ENCODE results near the gene CCDC50.

CCDC50 gene

GRCh38 chr3:191420771-191421170 is 91.6 kb downstream of the CCDC50 start:
- no peak for ATAC-seq (ENCODE audit: low read depth)

GRCh38 chr3:191424881-191425280 is 95.7 kb downstream of the CCDC50 start:
- no peak for DNase-seq (ENCODE audit: low spot score in 2 of 2)
- Mint-ChIP-seq H3K27ac (no peak overlapping the region), H3K27me3 (peaks cover 13% of the 10 kb centered on the region), H3K36me3 (no peaks in the 10 kb centered on the region), H3K4me3 (no peak overlapping the region), H3K4me1 (no peaks in the 10 kb centered on the region), H3K9me3 (peaks cover 1% of the 10 kb centered on the region)
- no peak for ATAC-seq (ENCODE audit: low read depth)

More at GRCh38 chr3:191420771-191421170, 91.6 kb downstream of the CCDC50 start:
- Mint-ChIP-seq H3K36me3 (no peaks in the 10 kb centered on the region), H3K27ac (no peak overlapping the region), H3K4me3 (no peak overlapping the region), H3K9me3 (peaks cover 1% of the 10 kb centered on the region), H3K4me1 (no peaks in the 10 kb centered on the region), H3K27me3 (peaks cover 9% of the 10 kb centered on the region)
- DNase-seq (ENCODE audit: low spot score in 2 of 2), result no peak

- Mint-ChIP-seq H3K27me3 (peaks cover 12% of the 10 kb centered on the region), H3K9me3 (peaks cover 1% of the 10 kb centered on the region), H3K27ac (no peak overlapping the region), H3K4me1 (no peaks in the 10 kb centered on the region), H3K36me3 (no peaks in the 10 kb centered on the region), H3K4me3 (no peak overlapping the region)
- ATAC-seq (ENCODE audit: low read depth) (no peak), DNase-seq (ENCODE audit: low spot score in 2 of 2) (no peak)
These were observed 96.1 kb downstream of the CCDC50 start for GRCh38 chr3:191425322-191425734.

- H3K4me3 Mint-ChIP-seq, result no peak overlapping the region
- no peak for ATAC-seq (ENCODE audit: low read depth)
- H3K27me3 Mint-ChIP-seq, result peaks cover 10% of the 10 kb centered on the region
These were observed 97.1 kb downstream of the CCDC50 start for GRCh38 chr3:191426311-191426710.

GRCh38 chr3:191428177-191428576 is 99.0 kb downstream of the CCDC50 start:
- no peak for ATAC-seq (ENCODE audit: low read depth)
- H3K27me3 Mint-ChIP-seq, result peaks cover 6% of the 10 kb centered on the region
- H3K27ac Mint-ChIP-seq, result no peak overlapping the region

More at GRCh38 chr3:191426311-191426710, 97.1 kb downstream of the CCDC50 start:
- Mint-ChIP-seq H3K27ac (no peak overlapping the region), H3K9me3 (peaks cover 2% of the 10 kb centered on the region), H3K36me3 (no peaks in the 10 kb centered on the region), H3K4me1 (no peaks in the 10 kb centered on the region)
- no peak for DNase-seq (ENCODE audit: low spot score in 2 of 2)

GRCh38 chr3:191430103-191430502 is 100.9 kb downstream of the CCDC50 start:
- Mint-ChIP-seq H3K4me1 (no peaks in the 10 kb centered on the region), H3K27me3 (peaks cover 6% of the 10 kb centered on the region), H3K27ac (no peak overlapping the region), H3K36me3 (no peaks in the 10 kb centered on the region), H3K9me3 (peaks cover 2% of the 10 kb centered on the region), H3K4me3 (no peak overlapping the region)
- DNase-seq (ENCODE audit: low spot score in 2 of 2), result no peak
- no peak for ATAC-seq (ENCODE audit: low read depth)

More at GRCh38 chr3:191428177-191428576, 99.0 kb downstream of the CCDC50 start:
- Mint-ChIP-seq H3K9me3 (peaks cover 3% of the 10 kb centered on the region), H3K36me3 (no peaks in the 10 kb centered on the region), H3K4me1 (no peaks in the 10 kb centered on the region), H3K4me3 (no peak overlapping the region)
- no peak for DNase-seq (ENCODE audit: low spot score in 2 of 2)

- H3K36me3 Mint-ChIP-seq, result no peaks in the 10 kb centered on the region
- H3K4me3 Mint-ChIP-seq, result no peak overlapping the region
- peaks cover 5% of the 10 kb centered on the region for H3K4me1 Mint-ChIP-seq
These were observed 102.1 kb downstream of the CCDC50 start for GRCh38 chr3:191431160-191431822.

GRCh38 chr3:191432162-191432561 is 103.0 kb downstream of the CCDC50 start:
- peaks cover 6% of the 10 kb centered on the region for H3K27me3 Mint-ChIP-seq
- H3K36me3 Mint-ChIP-seq, result no peaks in the 10 kb centered on the region
- no peak overlapping the region for H3K4me3 Mint-ChIP-seq
- H3K4me1 Mint-ChIP-seq, result peaks cover 6% of the 10 kb centered on the region
- no peak for ATAC-seq (ENCODE audit: low read depth)
- DNase-seq (ENCODE audit: low spot score in 2 of 2), result no peak
- H3K9me3 Mint-ChIP-seq, result peaks cover 2% of the 10 kb centered on the region
- H3K27ac Mint-ChIP-seq, result no peak overlapping the region

More at GRCh38 chr3:191431160-191431822, 102.1 kb downstream of the CCDC50 start:
- no peak overlapping the region for H3K27ac Mint-ChIP-seq
- ATAC-seq (ENCODE audit: low read depth) (no peak), DNase-seq (ENCODE audit: low spot score in 2 of 2) (no peak)
- H3K9me3 Mint-ChIP-seq, result peaks cover 2% of the 10 kb centered on the region
- peaks cover 6% of the 10 kb centered on the region for H3K27me3 Mint-ChIP-seq

- H3K4me3 Mint-ChIP-seq, result no peak overlapping the region
- DNase-seq (ENCODE audit: low spot score in 2 of 2) (no peak), ATAC-seq (ENCODE audit: low read depth) (no peak)
- no peak overlapping the region for H3K27ac Mint-ChIP-seq
- peaks cover 6% of the 10 kb centered on the region for H3K27me3 Mint-ChIP-seq
- peaks cover 6% of the 10 kb centered on the region for H3K4me1 Mint-ChIP-seq
- peaks cover 2% of the 10 kb centered on the region for H3K9me3 Mint-ChIP-seq
- H3K36me3 Mint-ChIP-seq, result no peaks in the 10 kb centered on the region
These were observed 104.8 kb downstream of the CCDC50 start for GRCh38 chr3:191434024-191434423.

GRCh38 chr3:191435981-191436380 is 106.8 kb downstream of the CCDC50 start:
- ATAC-seq (ENCODE audit: low read depth) (no peak), DNase-seq (ENCODE audit: low spot score in 2 of 2) (no peak)
- Mint-ChIP-seq H3K4me1 (peaks cover 6% of the 10 kb centered on the region), H3K27me3 (peaks cover 1% of the 10 kb centered on the region), H3K36me3 (no peaks in the 10 kb centered on the region), H3K4me3 (no peak overlapping the region), H3K27ac (no peak overlapping the region), H3K9me3 (peaks cover 4% of the 10 kb centered on the region)

GRCh38 chr3:191438150-191438814 is 109.1 kb downstream of the CCDC50 start:
- H3K9me3 Mint-ChIP-seq, result peaks cover 3% of the 10 kb centered on the region
- no peak for ATAC-seq (ENCODE audit: low read depth)

GRCh38 chr3:191440532-191440931 is 111.3 kb downstream of the CCDC50 start:
- no peak for DNase-seq (ENCODE audit: low spot score in 2 of 2)
- no peaks in the 10 kb centered on the region for H3K36me3 Mint-ChIP-seq
- H3K27ac Mint-ChIP-seq, result no peak overlapping the region
- H3K27me3 Mint-ChIP-seq, result peaks cover 1% of the 10 kb centered on the region
- peaks cover 3% of the 10 kb centered on the region for H3K9me3 Mint-ChIP-seq
- no peak overlapping the region for H3K4me3 Mint-ChIP-seq
- H3K4me1 Mint-ChIP-seq, result peaks cover 6% of the 10 kb centered on the region
- ATAC-seq (ENCODE audit: low read depth), result no peak

More at GRCh38 chr3:191438150-191438814, 109.1 kb downstream of the CCDC50 start:
- DNase-seq (ENCODE audit: low spot score in 2 of 2), result no peak
- no peaks in the 10 kb centered on the region for H3K36me3 Mint-ChIP-seq
- H3K4me1 Mint-ChIP-seq, result peaks cover 6% of the 10 kb centered on the region
- H3K27ac Mint-ChIP-seq, result no peak overlapping the region
- H3K27me3 Mint-ChIP-seq, result peaks cover 1% of the 10 kb centered on the region
- no peak overlapping the region for H3K4me3 Mint-ChIP-seq

GRCh38 chr3:191441687-191442086 is 112.5 kb downstream of the CCDC50 start:
- H3K36me3 Mint-ChIP-seq, result no peaks in the 10 kb centered on the region
- no peak overlapping the region for H3K4me3 Mint-ChIP-seq
- peaks cover 3% of the 10 kb centered on the region for H3K9me3 Mint-ChIP-seq
- DNase-seq (ENCODE audit: low spot score in 2 of 2), result no peak
- peaks cover 1% of the 10 kb centered on the region for H3K27me3 Mint-ChIP-seq
- H3K27ac Mint-ChIP-seq, result peak overlapping the region; percentile 0
- ATAC-seq (ENCODE audit: low read depth), result no peak
- no peaks in the 10 kb centered on the region for H3K4me1 Mint-ChIP-seq

- no peaks in the 10 kb centered on the region for H3K27me3 Mint-ChIP-seq
- no peak for DNase-seq (ENCODE audit: low spot score in 2 of 2)
- no peak for ATAC-seq (ENCODE audit: low read depth)
- no peaks in the 10 kb centered on the region for H3K4me1 Mint-ChIP-seq
- H3K27ac Mint-ChIP-seq, result no peak overlapping the region
- H3K4me3 Mint-ChIP-seq, result no peak overlapping the region
- peaks cover 2% of the 10 kb centered on the region for H3K36me3 Mint-ChIP-seq
- H3K9me3 Mint-ChIP-seq, result peaks cover 4% of the 10 kb centered on the region
These were observed 115.4 kb downstream of the CCDC50 start for GRCh38 chr3:191444569-191444968.

Measured in memory B cell (primary cell).